ENCODE results near the gene IGF2BP1.

The IGF2BP1 gene

DNA sequence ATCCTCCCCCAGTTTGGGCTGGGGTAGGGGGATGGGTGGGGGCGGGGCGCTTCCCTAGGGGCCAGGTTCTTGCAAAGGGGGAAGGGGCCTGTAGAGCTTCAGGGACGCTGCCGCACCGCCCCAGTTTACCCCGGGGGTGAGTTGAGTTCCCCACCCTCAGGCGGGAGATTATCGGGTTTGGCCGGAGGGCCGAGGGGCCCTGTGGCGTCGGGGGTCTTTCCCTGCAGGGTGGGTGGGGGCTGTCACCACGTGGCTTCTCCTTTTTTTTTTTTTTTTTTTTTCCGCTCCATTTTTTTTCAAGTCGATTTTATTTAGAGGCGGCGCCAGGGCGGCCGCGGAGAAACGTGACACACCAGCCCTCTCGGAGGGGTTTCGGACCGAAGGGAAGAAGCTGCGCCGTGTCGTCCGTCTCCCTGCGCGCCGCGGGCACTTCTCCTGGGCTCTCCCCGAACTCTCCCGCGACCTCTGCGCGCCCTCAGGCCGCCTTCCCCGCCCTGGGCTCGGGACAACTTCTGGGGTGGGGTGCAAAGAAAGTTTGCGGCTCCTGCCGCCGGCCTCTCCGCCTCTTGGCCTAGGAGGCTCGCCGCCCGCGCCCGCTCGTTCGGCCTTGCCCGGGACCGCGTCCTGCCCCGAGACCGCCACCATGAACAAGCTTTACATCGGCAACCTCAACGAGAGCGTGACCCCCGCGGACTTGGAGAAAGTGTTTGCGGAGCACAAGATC is at the start of gene IGF2BP1:
TSS of gene IGF2BP1 (plus strand) at position 283 of the 724 bp plus-strand sequence. CDS start at position 644, 361 bp downstream.
- DNase-seq: no peak

- DNase-seq: no peak
Observed at GRCh38 chr17:48951572-48951971, 45.6 kb upstream of the IGF2BP1 start.

DNA sequence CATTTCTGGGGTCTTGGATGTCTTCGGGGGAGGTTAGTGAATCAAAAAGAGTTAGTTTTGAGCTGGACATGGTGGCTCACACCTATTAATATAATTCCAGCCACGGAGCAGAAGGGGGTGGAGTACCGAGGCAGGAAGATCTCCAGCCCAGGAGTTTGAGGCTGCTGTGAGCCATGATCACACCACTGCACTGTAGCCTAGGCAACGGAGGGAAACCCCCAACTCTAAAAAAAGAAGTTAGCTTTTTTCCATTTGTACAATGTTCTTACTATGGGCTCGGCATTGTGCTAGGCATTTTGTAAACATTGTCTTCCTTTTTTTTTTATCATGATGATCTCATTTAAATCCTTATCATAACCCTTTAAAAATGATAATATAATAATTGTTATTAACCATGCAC is 44.3 kb upstream of the IGF2BP1 start:
- no peak for DNase-seq

DNA sequence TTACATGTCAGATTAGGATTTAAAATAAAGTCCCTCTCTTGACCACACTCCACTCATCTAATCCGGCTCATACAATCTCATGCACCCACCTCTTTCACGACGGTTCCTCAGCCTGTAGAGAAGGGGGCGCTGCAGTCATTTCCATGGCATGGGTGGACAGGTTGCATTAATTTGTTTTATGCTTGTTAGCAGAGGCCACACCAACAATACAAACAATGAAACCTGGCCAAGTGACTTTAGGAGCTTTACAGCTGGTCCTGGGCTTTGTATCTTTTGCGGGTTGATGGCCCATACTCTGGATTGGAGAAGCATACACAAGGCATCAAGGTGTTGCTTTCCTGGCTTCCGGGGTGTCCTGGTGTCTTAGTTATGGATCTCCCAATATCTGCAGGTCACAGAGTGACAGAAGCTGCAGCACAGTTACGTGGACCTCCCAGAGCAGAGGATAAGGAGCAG is 42.9 kb upstream of the IGF2BP1 start:
- DNase-seq: no peak

- no peak for DNase-seq
Observed at GRCh38 chr17:48960834-48961515, 36.2 kb upstream of the IGF2BP1 start.

DNA sequence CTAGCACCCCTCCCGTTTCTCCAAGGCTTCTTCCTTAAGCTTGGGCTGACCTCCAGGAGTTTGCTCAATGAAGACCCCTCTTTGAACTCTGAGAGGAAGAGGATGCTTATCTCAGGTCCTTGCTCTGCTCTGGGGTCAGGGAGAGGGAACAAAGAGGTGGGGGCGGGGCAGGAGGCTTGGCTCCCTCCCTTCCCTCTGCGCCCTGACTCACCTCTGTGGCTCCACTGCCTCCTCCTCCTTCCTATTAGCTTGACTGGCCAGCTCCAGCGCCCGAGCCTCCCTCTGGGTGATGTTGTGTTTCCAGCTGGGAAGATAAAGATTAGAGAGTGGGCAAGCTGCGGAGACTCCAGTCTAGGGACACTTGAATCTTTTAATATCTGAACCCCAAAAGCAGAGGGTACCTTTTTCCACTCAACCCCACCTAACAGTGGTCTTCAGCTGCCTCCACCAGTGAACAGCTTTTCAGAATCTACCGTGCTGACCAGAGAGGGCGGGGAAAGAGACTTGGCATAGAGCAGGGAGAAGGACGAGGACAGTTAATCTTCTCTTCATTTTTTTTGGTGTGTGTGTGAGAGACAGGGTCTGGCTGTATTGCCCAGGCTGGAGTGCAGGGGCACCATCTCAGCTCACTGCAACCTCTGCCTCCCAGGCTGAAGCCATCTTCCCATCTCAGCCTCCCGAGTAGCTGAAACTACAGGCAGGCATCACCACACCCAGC is 35.5 kb upstream of the IGF2BP1 start:
- DNase-seq: no peak

- DNase-seq: no peak
Observed at GRCh38 chr17:48970224-48970623, 27.0 kb upstream of the IGF2BP1 start.

DNA sequence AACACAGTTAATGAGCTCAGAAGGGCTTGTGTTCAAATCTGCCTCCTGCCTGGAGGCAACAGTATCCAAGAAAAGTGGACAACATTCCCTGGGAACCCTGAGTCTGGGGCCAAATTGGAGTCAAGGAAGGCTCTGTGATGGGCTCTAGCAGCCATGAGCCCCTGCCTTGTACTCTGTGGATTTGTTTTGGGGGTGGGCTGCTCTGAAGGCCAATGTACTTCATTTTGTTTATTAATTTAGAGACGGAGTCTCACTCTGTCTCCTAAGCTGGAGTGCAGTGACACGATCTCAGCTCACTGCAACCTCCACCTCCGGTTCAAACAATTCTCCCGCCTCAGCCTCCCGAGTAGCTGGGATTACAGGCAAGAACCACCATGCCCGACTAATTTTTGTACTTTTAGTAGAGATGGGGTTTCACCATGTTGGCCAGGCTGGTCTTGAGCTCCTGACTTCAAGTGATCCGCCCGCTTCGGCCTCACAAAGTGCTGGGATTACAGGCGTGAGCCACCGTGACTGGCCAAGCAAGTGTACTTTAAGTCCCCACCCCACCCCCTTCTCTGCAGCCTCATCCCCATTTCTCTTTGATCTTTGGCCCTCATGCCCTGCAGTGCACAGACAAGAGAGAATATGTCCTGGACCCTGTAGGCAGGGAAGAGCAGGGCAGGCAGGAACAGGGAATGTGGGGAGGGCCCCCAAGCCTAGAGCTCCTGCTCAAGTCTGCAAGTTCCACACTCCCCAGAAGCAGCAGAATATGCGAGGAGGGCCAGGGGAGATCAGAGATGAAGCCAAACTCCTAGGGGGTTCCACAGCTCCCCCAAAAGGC is 26.1 kb upstream of the IGF2BP1 start:
- DNase-seq: no peak

GRCh38 chr17:48972749-48973097 is 24.5 kb upstream of the IGF2BP1 start:
- no peak for DNase-seq

DNA sequence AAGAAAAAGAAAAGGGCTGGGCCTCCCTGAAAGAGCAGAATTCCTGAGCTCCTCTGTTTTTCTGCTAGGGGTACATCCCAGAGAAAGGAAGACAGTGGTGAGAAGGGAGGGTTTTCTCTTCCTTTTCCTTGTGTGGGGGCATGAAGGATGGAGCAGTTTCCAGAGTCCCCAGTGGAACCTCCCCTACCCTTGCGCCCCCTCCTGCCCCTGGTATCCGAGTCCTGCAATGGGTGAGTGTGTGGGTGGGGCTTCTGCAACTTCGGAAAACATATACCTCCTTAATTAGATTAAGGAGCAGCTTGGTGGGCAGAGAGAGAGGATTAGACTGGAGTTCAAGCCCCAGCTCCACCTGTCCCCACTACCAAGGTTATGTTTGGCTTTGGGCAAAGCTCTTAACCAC is 23.4 kb upstream of the IGF2BP1 start:
- DNase-seq: no peak

- no peak for DNase-seq
Observed at GRCh38 chr17:48981927-48982539, 15.2 kb upstream of the IGF2BP1 start.

GRCh38 chr17:48985436-48986245 is 11.5 kb upstream of the IGF2BP1 start:
- DNase-seq: no peak

GRCh38 chr17:48989100-48989499 is 8.1 kb upstream of the IGF2BP1 start:
- no peak for DNase-seq

DNA sequence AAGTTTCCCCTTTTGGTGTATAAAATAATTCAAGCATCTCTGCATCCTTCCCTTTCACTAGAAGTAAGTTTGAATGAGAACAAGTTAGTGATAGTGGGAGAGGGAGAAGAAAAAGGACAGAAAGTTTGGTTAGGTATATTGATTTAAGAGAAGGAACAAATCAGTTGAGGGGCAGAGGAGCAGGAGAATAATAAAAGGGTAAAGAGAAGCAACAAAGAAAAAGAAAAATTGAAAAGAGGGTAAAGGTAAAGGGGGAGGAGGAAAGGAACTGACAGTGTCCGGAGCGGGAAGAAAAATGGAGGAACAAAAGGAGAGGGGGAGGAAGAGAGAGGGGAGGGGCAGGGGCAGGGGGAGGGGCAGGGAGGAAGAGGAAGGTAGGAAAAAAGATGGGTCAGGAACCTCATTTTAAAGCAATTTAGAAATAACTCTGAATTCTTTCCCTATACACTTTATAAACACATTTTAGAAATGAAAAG is 6.3 kb upstream of the IGF2BP1 start:
- DNase-seq: no peak

DNA sequence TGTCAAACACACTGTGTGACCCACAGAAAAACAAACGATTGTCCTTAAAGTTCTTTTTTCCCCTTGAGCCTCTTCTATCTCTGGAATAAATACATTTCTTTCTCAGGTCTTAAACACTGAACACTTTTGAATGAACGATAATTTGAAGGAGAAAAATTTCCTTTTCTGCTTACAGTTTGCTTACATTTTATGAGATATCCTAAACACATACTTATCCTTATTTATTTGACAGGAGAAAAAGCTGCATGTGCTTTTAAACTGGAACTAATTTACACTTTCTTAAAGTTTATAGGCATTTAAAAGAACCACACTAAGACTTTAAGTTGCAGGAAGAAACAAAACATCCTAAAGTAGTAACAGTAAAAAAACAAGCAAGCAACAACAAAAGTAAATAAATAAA is 4.7 kb upstream of the IGF2BP1 start:
- DNase-seq: no peak

GRCh38 chr17:48993305-48993704 is 3.9 kb upstream of the IGF2BP1 start:
- no peak for DNase-seq

DNA sequence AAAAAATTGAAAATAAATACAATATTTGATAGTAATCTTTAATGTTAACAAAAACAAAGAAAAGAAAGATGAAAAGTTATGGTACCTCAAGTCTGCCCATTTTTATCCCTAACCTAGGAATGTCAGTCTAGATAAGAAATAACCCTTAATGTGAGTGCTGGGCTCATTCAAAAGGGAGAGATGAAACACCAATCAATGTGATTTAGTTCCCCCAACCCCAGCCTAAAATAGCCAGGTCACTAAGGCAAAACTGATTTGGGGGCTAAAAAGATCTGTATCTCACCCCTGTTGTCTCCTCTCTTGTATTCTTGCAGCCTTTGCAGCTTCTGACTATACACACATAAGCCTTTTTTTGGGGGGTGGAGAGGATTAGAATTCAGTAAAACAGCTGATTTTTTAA is 3.2 kb upstream of the IGF2BP1 start:
- DNase-seq: no peak

DNA sequence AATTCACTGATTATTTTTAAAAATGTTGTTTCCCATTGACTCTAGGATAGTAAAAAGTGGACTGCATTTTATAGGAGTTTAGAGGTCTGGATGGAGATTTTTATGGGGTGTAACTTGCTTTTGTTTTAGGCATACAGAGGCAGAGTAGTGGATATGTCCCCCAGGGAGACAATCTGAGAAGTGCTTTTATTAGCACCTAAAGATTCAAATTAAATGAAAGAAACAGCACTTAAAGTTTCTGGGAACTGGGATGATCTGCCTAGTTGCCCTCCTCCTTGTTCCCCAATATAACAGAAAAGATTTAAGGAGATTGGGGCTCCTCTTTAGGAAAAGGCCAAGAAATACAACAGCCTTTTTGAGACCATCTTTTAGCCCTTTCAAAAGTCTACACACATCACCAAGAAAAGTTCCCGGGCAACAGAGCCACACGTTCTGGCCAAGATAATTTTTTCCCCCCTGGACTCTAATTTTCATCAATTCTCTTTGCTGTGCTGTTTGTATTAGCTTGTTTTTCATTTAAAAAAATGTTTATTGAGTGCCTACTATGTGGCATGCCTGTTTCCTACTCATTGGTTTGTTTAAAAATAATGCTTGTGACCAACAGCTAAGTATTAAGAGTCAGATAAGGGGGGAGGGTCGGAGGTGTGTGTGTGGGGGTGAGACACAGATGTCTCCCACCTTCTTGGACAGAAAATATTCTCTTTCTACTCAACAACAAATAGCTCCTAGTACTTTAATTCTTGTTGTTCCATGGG is 2.5 kb upstream of the IGF2BP1 start:
- DNase-seq: no peak

GRCh38 chr17:48995304-48995973 is 1.7 kb upstream of the IGF2BP1 start:
- DNase-seq: no peak

All from SHP77 treated with DMSO at 0.1 percent for 48 hours (cell line).